ENCODE results near the gene STIM1.
"Not testable (repeated sequence)": the region's sequence is repeated elsewhere in the genome, so short reads cannot be mapped to it uniquely, and the experiment has no call there.

STIM1 gene

DNA sequence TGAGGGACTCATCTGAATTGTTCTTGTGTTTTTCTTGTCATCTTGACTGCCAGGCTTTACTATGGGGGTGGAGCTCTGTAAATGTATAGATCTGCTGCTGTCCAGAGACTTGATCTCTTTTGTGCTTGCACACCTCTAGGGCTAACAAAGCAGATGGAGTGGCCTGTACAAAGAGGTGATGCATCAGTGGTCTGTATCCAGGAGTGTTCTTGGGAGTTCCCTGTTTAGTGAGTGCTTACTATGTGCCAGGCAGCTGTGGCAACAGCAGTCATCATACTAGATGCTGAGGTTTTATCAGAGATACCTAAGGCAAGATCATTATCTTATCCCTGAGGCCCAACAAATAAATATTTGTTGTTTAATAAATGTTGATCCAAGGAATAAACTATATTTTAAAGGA is 33.4 kb downstream of the STIM1 start:
- DNase-seq = no peak

DNA sequence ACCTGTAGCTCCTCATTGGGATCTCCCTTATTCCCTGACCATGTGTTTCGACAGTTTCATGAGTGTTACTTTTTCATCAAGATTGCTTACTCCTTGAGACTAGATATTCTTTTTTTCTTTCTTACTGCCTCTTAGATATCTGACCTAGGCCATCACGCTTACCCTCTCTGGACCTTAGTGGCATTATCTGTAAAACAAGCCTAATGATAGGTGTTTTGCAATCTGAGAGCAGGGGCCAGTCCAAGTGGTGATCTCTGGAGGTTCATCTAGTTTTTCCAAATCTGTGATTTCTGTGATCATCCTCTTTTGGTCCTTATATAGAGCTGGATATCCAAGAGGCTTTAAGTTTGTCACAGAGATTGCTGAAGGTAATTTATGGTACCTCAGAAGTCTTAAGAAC is 34.5 kb downstream of the STIM1 start:
- DNase-seq = no peak

DNA sequence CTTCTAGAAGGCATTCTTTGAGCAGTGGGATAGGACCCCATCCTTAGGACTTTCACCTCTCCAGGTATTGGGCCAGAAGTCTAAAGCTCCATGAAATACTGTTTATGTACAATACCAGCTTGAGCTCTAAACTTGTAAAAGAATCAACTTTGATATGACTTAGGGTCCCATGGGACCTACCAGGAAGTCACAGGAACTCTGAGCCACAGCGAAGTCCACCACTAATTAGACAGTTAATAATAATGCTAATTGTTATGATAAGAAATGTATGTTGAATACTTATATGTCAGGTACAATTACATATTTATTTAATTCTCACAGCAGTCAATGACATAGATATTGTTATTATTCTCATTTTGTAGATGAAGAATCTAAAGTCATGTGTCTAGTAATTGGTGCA is 35.3 kb downstream of the STIM1 start:
- no peak for DNase-seq

- DNase-seq = no peak
These were observed 36.3 kb downstream of the STIM1 start for GRCh38 chr11:3891751-3892150.

DNA sequence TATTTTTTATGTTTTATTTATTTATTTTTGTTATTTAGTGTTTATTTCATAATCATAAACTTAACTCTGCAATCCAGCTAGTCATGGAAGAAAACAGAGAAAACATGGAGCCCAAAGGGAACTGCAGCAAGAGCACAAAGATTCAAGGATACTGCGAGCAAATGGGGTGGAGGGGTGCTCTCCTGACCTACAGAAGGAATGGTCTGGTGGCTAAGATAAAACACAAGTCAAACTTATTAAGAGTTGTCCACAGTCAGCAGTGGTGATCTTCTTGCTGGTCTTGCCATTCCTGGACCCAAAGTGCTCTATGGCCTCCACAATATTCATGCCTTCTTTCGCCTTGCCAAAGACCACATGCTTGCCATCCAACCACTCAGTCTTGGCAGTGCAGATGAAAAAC is 36.7 kb downstream of the STIM1 start:
- no peak for DNase-seq

GRCh38 chr11:3893311-3893710 is 37.8 kb downstream of the STIM1 start:
- DNase-seq = no peak

DNA sequence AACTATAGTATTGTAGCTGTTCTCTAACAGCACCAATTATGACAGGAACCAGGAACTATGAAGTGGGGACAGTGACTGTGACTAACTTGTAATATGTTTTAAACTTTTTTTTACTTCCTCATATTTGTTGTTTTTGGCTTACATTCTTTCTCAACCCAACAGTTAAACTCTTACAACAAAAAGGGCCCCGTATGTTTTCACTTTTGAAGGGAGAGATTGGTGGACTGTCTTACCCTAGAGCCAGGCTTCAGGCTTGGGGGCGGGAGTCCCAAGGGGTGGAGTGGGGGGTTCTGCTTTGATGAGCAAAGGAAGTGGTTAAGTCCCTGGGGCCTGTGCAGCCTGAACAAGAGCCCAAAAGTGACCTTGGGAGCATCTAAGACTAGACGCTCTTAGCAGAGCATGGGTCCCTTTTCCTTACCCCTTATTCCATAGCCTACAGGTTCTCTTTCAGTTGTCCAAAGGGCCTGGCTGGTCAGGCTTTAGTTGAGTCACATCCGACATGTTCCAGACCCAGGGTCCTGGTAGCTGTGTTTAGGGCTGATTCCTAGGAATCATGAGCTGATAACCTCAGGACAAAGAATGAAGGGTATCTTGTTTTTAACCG is 38.8 kb downstream of the STIM1 start:
- DNase-seq = no peak

- DNase-seq = no peak
These were observed 41.2 kb downstream of the STIM1 start for GRCh38 chr11:3896644-3897043.

DNA sequence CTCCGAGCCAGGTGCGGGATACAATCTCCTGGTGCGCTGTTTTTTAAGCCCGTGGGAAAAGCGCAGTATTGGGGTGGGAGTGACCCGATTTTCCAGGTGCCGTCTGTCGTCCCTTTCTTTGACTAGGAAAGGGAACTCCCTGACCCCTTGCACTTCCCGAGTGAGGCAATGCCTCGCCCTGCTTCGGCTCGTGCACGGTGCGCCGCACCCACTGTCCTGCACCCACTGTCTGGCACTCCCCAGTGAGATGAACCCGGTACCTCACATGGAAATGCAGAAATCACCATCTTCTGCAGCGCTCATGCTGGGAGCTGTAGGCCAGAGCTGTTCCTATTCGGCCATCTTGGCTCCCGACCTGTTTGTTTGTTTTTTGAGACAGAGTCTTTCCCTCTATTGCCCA is 44.8 kb downstream of the STIM1 start:
- not testable (repeated sequence) for DNase-seq

DNA sequence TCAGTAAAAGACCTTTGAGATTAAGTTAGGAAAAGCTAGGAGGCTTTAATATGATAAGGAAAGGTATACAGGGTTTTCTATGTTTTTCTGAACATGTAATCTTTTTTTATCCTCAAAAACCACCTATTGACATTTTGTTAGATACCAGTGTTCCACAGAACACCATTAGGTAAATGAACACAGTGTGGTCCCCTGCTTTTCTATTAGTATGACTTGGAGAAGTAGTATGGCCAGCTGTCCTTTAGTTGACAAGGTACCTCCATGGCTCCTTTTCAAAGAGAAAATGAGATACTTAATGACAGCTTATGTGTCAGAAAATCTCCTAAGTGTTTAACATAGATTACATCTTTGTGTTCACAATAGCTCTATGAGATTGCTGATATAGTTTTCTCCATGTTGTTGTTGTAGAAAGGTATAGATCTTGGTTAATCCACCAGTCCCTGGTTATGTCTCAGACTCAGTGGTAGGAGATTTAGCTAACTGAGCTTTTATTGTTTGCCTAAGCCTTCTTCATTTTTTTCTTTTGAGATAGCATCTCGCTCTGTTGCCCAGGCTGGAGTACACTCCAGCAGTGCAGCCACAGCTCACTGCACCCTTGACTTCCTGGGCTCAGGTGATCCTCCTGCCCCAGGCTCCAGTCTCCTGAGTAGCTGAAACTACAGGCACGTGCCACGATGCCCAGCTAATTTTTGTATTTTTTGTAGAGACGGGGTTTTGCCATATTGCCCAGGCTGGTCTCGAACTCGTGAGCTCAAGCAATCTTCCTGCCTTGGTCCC is 46.0 kb downstream of the STIM1 start:
- DNase-seq = no peak

GRCh38 chr11:3902441-3902840 is 47.0 kb downstream of the STIM1 start:
- no peak for DNase-seq

DNA sequence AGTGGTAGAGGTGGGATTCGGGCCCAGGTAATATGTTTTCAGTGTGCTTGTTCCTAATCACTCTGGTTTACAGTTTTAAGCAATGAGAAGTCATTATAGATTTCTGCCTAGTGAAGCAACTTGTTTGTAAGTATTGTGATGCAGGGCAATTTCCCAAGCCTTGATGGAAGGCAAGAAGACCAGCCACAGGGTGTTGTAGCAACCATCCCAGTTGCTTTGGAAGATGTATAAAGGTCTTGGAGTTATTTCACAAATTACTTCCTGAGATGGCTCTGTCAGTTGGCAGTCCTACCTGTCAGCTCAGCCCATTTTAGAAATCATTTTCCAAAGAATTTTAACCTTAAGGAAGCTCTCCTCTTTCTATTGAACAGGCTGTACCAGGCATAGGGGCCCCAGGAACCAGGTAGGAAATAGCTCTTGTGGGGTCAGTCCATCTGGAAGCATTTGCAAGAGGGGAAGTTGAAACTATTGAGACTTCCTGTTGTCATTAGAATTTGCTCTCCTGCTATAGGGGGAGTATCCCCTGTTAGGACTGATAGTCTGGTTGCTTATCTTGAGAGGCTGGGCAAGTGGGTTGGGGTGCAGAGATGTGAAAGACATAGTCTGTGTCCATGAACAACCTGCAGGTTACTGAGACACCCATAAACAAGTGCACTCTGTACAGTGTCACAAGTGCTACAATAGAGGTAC is 47.9 kb downstream of the STIM1 start:
- DNase-seq = no peak

DNA sequence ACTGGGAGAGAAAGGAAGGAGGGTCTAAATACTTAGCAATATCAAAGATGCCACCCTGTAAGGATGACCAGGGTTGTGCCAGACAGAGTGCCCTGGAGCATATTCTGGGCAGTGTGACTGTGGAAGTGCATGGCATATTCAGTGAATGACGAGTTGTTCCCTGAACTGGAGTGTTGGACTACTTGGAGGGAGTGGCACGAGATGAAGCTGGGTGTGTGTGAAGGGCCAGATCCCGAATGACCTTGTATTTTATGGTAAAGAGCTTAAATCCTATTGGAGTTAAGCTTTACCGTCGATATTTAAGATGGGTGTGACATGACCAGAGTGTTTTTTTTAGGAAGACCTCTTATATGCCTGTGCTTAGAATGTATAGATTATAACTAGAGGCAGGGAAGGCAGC is 48.8 kb downstream of the STIM1 start:
- DNase-seq = no peak

- peak; percentile 43 to 78 for DNase-seq
These were observed 49.9 kb downstream of the STIM1 start for GRCh38 chr11:3905080-3905953.

- DNase-seq = no peak
These were observed 50.7 kb downstream of the STIM1 start for GRCh38 chr11:3906166-3906565.

DNA sequence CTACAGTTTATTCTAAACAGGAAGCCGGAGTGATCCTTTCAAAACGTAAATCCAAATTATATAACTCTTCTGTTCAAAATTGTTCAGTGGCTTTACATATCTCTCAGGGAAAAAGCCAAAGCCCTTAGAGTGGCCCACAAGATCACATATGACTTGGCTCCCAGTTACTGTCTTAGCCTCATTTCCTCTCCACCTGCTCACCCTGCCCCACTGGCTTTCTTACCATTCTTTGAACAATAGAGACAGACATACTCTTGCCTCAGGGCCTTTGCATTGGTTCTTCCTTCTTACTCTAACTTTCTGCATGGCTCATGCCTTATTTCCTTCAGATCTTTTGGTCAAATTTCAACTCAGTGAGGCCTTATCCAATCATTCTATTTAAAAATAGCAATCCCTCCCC is 52.1 kb downstream of the STIM1 start:
- DNase-seq = no peak

- DNase-seq = no peak
These were observed 54.4 kb downstream of the STIM1 start for GRCh38 chr11:3909901-3910300.

- no peak for DNase-seq
These were observed 56.5 kb downstream of the STIM1 start for GRCh38 chr11:3911908-3912505.

DNA sequence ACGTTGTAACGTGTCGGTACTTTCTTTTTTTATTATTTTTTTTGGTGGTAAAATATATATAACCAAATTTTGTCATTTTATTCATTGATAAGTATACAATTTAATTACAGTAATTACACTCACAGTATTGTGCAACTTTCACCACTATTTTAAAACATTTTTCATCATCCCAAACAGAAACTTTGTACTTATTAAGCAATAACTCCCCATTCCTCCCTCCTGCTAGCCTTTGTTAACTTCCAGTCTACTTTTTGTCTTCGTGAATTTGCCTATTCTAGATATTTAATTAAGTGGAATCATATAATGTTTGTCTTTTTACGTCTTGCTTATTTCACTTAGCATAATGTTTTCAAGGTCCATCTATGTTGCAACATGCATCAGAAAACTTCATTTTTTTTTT is 58.5 kb downstream of the STIM1 start:
- DNase-seq = no peak

DNA sequence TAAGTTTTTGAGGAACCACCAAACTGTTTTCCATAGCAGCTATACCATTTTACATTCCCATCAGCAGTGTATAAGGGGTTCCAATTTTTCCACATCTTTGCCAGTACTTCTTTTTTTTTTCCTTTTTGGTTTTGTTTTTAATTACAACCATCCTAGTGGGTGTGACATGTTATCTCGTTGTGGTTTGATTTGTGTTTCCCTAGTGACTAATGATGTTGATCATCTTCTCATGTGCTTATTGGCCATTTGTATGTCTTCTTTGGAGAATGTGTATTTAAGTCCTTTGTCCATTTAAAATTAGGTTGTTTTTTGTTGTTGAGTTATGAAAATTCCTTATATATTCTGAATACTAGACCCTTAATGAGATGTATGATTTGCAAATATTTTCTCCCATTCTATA is 59.3 kb downstream of the STIM1 start:
- DNase-seq = no peak

DNA sequence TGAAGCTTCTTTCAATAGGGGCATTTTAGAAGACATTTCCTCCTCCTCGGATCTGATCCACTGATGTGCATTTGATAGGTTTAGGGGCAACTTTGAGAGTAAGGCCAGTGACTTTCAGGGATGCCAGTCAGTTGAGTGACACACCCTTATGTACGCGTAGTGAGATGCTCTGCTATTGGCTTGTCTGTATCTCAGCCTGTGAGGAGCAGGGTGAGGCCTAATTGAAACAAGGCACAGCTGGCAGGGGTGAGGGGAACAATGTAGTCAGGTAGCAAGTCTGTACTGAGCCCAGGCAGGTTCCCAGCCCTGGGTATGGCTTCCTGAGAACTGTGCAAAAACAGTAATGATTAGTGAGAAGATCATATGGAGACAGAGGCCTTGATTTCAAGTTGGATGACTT is 61.5 kb downstream of the STIM1 start:
- peak in 1 of 2 experiments; percentile 42 for DNase-seq

DNA sequence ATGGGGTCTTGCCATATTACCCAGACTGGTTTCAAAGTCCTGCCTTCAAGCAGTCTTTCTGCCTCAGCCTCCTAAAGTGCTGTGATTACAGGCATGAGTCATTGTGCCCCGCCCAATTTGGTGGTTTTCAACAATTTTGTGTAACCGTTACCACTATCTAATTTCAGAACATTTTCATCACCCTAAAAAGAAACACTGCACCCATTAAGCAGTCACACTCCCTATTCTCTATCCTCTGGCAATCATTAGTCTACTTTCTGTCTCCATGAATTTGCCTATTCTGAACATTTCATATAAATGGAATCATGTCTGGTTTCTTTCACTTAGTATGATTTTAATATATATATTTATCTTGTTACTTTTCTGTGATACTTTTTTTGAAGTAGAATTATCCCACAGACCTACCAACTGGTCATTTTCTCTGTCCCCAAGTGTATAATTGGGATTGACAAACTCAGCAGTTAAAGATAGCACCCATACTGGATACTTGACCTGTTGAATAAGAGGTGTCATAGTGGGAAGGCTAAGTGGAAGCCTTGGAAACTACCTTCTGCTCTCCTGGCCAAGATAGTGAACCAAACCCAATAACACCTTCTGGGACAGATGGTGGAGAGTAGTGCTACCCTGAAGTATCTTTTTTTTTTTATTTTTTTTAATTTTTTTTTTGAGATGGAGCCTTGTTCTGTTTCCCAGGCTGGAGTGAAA is 64.8 kb downstream of the STIM1 start:
- DNase-seq = peak; percentile 57 to 80
